Adipocyte (in vitro differentiated cells): Measurements from ENCODE around the gene ABHD10.

Source experiments
- DNase-seq: peaks from one replicate; pipeline ENCODE4 v3.0.0-alpha.2; 2015; ENCODE audit warnings: low read depth
- H3K27me3 ChIP-seq: replicated peaks from 2 replicates; pipeline ENCODE4 v1.7.0; 2013; ENCODE audit warnings: mild to moderate bottlenecking, low read length, moderate library complexity; ENCODE audit not compliant: control insufficient read depth, insufficient read depth
- H3K36me3 ChIP-seq: 2 replicates; pipeline ENCODE4 v1.7.0; 2013; ENCODE audit warnings: low read length, mild to moderate bottlenecking, moderate library complexity; ENCODE audit not compliant: control insufficient read depth, insufficient read depth, severe bottlenecking
- H3K4me1 ChIP-seq: 2 replicates; pipeline ENCODE4 v1.7.0; 2013; ENCODE audit warnings: mild to moderate bottlenecking, low read length, moderate library complexity; ENCODE audit not compliant: control insufficient read depth, insufficient read depth
- H3K4me3 ChIP-seq: 2 replicates; pipeline ENCODE4 v1.7.0; 2013; ENCODE audit warnings: mild to moderate bottlenecking, low read length, moderate library complexity
- H3K9ac ChIP-seq: 2 replicates; pipeline ENCODE4 v1.7.0; 2013; ENCODE audit warnings: mild to moderate bottlenecking, low read length, moderate library complexity
- H3K9me3 ChIP-seq: 2 replicates; pipeline ENCODE4 v1.7.0; 2013; ENCODE audit warnings: mild to moderate bottlenecking, low read length, moderate library complexity; ENCODE audit not compliant: control insufficient read depth

ABHD10 gene

DNA sequence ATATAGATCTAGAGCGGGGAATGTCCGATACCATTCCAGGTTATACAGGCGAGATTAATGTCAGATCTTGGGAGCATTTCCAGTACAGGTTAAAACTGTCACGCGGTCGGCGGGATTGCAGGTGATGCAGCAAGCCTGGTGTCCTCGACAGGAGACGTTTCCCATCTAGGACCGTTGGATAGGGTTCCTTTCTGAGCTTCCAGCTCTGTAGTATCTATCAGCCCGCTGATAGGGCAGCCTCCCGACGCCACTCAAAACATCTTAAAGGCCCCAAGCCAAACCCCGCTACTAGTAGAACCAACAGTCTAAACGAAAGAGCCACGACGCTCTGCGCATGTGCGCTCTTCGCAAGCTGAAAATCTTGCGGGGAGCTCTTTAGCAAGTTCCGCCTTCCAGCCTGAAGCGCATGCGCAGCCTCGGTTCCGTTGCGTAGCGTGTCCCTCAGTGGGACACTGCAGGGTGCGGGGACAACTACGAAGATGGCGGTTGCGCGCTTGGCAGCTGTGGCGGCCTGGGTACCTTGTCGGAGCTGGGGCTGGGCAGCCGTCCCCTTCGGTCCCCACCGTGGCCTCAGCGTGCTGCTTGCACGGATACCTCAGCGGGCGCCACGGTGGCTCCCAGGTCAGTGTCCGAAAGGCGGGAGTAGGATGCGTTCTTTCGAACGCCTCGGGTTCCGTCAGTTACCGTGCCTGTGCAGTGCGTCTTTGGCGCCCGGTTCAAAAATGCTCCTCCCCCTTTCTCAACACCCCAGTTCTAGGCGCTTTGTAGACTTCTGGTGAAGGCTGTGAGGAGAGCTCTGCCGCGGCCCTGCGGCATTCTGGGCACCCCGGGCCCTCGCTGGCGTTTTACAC lies at the start of gene ABHD10:
ABHD10 (plus strand) TSS at position 444 of the 851 bp plus-strand sequence; CDS start at position 480, 36 bp downstream.
- no peaks in the 10 kb centered on the region for H3K9me3 ChIP-seq
- peaks cover 23% of the 10 kb centered on the region for H3K4me1 ChIP-seq
- no peaks in the 10 kb centered on the region for H3K27me3 ChIP-seq
- H3K9ac ChIP-seq, result peak within 1 kb of the TSS; percentile 92
- DNase-seq, result peak; percentile 99
- H3K4me3 ChIP-seq, result peak within 1 kb of the TSS; percentile 90
- peaks cover 22% of the 10 kb centered on the region for H3K36me3 ChIP-seq

DNA sequence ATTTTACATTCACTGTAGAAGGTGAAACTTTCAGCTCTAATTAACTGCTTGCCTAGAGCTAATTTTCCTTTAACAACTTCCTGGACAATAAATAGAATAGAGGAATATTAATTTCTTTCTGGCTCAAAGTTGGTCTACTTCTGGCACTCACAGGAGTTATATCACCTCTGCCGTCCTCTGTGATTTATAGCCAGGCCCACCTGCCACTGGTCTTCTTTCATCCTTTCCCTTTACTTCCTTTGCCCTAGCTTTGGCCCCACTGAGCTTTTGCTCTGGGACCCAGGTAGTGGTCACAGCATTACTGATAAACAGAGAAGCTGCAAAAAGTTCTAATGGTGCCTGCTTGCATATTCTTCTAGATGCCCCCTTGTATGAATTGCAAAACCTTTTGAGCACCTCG lies 49.3 kb upstream of the ABHD10 start:
- Histone ChIP-seq H3K36me3 (peaks cover 59% of the 10 kb centered on the region), H3K9me3 (no peaks in the 10 kb centered on the region), H3K27me3 (no peaks in the 10 kb centered on the region), H3K4me1 (no peaks in the 10 kb centered on the region), H3K9ac (no peak overlapping the region), H3K4me3 (no peak overlapping the region)
- no peak for DNase-seq

DNA sequence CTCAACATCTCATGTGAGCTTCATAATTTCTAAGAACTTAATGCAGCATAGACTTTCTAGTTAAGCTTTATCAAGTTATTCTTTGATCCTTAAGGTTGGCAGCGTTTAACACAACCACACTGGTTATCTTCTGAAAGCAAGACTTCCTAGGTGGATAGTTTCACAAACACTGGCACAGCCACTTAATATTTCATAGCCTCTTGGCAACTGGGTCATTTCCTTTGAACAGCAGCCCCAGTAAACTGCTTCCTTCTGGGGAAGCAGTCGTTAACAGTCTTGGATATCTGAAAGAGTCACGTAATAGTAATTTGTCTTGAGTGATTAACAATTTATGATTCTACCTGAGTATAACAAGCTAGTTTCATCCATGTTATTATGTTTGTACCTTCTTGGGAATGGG lies 45.9 kb upstream of the ABHD10 start:
- Histone ChIP-seq H3K9ac (no peak overlapping the region), H3K9me3 (no peaks in the 10 kb centered on the region), H3K4me1 (peaks cover 22% of the 10 kb centered on the region), H3K36me3 (peaks cover 41% of the 10 kb centered on the region), H3K4me3 (no peak overlapping the region), H3K27me3 (no peaks in the 10 kb centered on the region)
- DNase-seq, result no peak

DNA sequence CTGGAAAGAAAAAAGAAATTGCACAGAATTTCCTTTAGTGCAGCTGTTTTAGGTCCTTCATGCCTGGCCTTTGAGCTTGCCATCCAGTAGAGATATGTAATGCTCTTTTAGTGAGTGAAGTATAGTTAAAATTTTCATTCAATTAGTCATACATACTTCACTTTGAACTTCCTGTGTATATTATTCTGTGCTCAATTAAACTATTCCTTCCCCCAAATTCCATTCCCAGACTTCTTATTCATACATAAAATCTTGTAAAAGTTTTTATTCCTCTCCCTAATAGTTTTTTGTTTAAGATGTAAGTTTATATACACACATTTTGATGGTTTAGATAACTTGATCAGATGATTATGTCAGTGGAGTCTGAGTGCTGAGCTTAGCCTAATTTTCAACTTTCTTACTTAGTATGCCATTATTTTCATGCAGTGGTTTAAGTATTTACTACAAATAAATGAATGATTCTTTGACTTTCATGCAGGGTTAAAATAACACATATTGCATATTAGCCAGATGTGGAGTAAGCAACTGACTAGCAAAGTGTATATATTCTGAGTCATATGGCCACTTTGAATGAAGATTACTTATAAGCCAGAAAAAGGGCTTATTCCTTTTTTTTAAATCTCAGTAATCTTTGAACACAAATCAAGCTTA lies 42.5 kb upstream of the ABHD10 start:
- peak; percentile 72 for DNase-seq
- Histone ChIP-seq H3K9ac (peak overlapping the region; percentile 10), H3K4me1 (peaks cover 22% of the 10 kb centered on the region), H3K4me3 (peak overlapping the region; percentile 1), H3K36me3 (peaks cover 63% of the 10 kb centered on the region), H3K27me3 (no peaks in the 10 kb centered on the region), H3K9me3 (no peaks in the 10 kb centered on the region)

DNA sequence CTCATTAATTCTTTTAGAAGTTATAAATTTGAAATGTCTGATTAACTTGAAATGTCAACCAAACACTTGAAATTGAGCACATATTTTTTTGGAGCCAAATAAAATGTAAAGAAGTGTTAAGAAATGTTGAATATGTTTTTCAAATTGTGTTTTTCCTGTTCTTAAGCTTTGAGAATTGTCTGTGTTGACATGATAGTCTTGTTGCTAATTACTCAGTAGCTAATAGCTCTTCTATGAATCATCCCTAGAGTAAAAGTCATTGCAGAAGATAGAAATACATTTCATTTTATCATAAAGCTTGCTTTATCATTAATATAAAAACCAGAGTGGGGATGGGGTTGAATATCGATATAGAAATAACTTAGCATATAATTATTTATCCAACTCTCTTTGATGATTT lies 41.9 kb upstream of the ABHD10 start:
- Histone ChIP-seq H3K9ac (peak overlapping the region; percentile 10), H3K36me3 (peaks cover 64% of the 10 kb centered on the region), H3K4me3 (peak overlapping the region; percentile 1), H3K4me1 (peaks cover 22% of the 10 kb centered on the region), H3K9me3 (no peaks in the 10 kb centered on the region), H3K27me3 (no peaks in the 10 kb centered on the region)
- DNase-seq, result peak; percentile 19

DNA sequence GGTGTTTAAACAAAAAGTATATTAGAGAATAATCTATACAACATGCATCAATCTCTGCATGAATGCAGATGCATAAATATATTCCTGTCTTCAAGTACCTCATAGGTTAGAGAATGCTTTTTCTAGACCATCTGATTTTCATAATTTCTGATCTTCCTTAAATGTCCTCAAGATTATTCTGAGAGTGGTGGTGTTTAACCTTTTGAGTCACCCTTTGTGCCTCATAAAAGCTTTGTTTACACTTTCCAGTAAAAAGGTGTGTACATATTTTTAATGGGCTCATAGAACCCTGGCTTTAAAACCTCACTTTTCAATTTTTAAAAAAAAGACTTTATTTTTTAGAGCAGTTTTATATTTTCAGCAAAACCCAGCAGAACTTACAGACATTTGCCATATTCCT lies 41.0 kb upstream of the ABHD10 start:
- Histone ChIP-seq H3K4me3 (no peak overlapping the region), H3K4me1 (peaks cover 22% of the 10 kb centered on the region), H3K36me3 (peaks cover 63% of the 10 kb centered on the region), H3K9ac (no peak overlapping the region), H3K9me3 (no peaks in the 10 kb centered on the region), H3K27me3 (no peaks in the 10 kb centered on the region)
- no peak for DNase-seq

DNA sequence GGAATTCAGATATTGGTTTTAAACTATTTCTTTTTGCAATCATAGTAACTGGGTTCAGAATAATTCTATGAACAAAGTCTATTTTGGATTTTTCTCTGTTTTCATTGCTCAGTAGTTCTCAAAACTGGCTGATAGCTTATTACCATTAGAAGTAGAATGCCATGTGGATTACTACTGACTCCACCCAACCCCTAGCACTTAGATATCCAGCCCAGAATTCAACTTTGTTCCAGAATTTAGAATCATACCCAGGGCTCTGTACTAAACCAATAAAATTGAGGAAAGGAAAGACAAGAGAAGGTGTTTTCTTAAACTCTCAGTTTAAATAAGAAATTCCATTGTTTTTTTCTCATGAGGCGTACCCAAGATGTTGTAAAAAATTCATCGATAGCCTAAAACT lies 39.0 kb upstream of the ABHD10 start:
- Histone ChIP-seq H3K27me3 (no peaks in the 10 kb centered on the region), H3K36me3 (peaks cover 61% of the 10 kb centered on the region), H3K4me1 (peaks cover 22% of the 10 kb centered on the region), H3K9me3 (no peaks in the 10 kb centered on the region), H3K9ac (no peak overlapping the region), H3K4me3 (no peak overlapping the region)
- no peak for DNase-seq

DNA sequence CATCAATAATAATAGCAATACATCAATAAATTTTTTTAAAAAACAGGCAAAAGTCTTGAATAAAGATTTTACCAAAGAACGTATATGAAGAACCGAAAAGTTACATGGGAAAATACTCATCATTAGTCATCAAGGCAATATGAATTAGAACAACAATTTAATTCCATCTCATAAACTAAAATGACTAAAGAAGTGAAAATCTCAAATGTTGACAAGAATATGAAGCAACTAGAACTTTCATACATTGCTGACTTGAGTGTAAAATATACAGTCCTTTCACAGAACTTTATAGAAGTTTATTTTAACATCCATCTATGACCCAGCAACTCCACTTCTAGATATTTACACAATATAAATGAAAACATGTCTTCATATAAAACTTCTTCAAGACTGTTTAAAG lies 35.3 kb upstream of the ABHD10 start:
- Histone ChIP-seq H3K27me3 (no peaks in the 10 kb centered on the region), H3K9me3 (no peaks in the 10 kb centered on the region), H3K4me1 (no peaks in the 10 kb centered on the region), H3K36me3 (peaks cover 72% of the 10 kb centered on the region), H3K9ac (no peak overlapping the region), H3K4me3 (no peak overlapping the region)
- DNase-seq, result no peak

DNA sequence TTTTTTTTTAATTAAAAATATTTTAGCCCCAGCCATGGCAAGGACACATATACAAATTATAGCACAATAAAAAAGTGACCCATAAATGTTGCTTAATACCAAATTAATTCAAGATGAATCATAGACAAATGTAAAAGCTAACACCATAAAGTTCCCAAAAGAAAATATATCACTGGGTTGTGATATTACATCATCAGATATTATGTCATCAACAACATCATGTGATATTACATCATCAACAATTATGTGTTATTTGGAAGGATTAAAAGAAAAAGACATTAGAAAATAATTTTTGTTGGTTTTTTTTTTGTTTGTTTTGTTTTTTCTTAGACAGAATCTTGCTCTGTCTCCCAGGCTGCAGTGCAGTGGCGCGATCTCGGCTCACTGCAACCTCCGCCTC lies 34.5 kb upstream of the ABHD10 start:
- no peak overlapping the region for H3K9ac ChIP-seq
- no peaks in the 10 kb centered on the region for H3K4me1 ChIP-seq
- DNase-seq, result no peak
- H3K36me3 ChIP-seq, result peaks cover 74% of the 10 kb centered on the region
- no peaks in the 10 kb centered on the region for H3K9me3 ChIP-seq
- H3K27me3 ChIP-seq, result no peaks in the 10 kb centered on the region
- no peak overlapping the region for H3K4me3 ChIP-seq

DNA sequence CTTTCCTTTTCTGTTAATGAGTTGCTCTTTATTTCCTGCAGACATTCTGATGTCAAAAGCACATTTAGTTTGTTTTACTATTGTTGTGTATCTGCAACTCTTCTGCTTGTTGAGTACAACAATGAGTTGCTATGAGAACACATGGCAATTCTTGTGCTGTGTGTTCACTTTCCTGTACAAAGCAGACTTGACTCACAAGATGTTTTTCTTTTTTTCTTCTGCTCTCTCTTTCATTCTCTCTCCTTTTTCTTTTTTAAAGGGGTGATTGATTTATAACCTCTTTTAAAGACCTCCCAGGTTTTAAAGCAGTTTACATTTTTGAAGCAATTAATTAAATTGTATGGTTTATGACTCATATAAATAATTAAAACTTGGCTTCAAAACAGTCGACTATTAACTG lies 31.6 kb upstream of the ABHD10 start:
- Histone ChIP-seq H3K9ac (no peak overlapping the region), H3K4me1 (no peaks in the 10 kb centered on the region), H3K9me3 (no peaks in the 10 kb centered on the region), H3K27me3 (no peaks in the 10 kb centered on the region), H3K4me3 (no peak overlapping the region), H3K36me3 (peaks cover 68% of the 10 kb centered on the region)
- DNase-seq, result no peak

DNA sequence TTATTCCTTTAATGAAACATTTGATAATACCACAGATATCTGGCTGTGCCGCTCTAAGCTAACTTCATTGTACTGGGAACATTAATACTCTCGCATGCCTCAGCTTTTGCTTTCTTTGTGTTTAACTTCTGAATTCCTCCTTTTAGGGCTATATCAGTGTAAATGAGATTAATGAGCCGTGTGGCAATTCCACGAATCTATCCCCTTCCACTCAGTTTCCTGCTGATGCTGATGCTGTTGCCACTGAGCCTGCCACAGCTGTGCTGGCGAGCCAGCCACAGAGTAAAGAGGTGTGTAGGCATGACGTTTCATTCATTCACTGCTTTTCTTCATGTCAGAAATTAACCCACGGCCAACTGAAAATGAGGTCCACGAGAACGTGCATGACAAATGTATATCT lies 30.0 kb upstream of the ABHD10 start:
- DNase-seq, result no peak
- Histone ChIP-seq H3K27me3 (no peaks in the 10 kb centered on the region), H3K9me3 (no peaks in the 10 kb centered on the region), H3K4me3 (no peak overlapping the region), H3K36me3 (peaks cover 70% of the 10 kb centered on the region), H3K4me1 (no peaks in the 10 kb centered on the region), H3K9ac (no peak overlapping the region)
